AG04449 (cell line): ENCODE measurements around the gene UBE4A.

ENCODE experiments used
- CTCF ChIA-PET: fragments of 350-600 bp; formaldehyde crosslinking; extraction: SDS; loops from one replicate; lab custom pipeline; 2021; ENCODE audit warnings: antibody characterized with exemption; lab: Yijun Ruan, JAX
- POLR2A ChIA-PET: fragments of 400-600, 350-600 bp; formaldehyde crosslinking; extraction: SDS; loops from one replicate; lab custom pipeline; 2020; ENCODE audit warnings: antibody characterized with exemption, inconsistent platforms; lab: Yijun Ruan, JAX
- DNase-seq: peaks from one replicate; pipeline ENCODE4 v3.0.0-alpha.2; 2010; ENCODE audit warnings: low read depth, low spot score
- H3K4me3 ChIP-seq: 2 replicates; pipeline ENCODE4 v1.5.1; 2011; ENCODE audit warnings: low read depth, mild to moderate bottlenecking, control low read depth, low read length
- TF ChIP-seq, protein P1 (sequence below): IDR thresholded peaks from one replicate; pipeline ENCODE4 v1.5.1; 2011; ENCODE audit warnings: mild to moderate bottlenecking, moderate library complexity, low read length, control low read depth, inconsistent platforms; ENCODE audit not compliant: insufficient read depth; ENCODE audit errors: missing control alignments

Gene UBE4A

DNA sequence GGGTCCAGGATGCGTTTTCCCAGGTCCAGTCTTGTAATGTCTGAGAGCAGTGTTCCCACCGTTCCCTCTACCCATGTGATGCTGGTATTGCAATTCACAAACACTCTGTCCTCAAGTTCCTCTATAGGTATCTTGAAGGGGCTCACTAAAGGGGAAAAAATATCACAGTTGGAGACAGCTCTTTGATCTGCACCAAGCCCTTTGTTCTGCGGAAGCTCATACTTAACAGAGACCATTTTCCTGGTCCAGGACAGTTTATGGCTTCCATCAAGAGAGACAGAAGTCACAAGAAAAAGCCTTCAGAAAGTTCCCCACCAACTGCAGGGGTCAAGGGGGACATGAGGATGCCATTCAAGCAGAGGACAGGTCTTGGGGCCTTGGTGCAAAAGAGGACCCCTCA lies 19.0 kb upstream of the UBE4A start:
- POLR2A ChIA-PET: no interaction called here
- TF ChIP-seq, protein P1, sequence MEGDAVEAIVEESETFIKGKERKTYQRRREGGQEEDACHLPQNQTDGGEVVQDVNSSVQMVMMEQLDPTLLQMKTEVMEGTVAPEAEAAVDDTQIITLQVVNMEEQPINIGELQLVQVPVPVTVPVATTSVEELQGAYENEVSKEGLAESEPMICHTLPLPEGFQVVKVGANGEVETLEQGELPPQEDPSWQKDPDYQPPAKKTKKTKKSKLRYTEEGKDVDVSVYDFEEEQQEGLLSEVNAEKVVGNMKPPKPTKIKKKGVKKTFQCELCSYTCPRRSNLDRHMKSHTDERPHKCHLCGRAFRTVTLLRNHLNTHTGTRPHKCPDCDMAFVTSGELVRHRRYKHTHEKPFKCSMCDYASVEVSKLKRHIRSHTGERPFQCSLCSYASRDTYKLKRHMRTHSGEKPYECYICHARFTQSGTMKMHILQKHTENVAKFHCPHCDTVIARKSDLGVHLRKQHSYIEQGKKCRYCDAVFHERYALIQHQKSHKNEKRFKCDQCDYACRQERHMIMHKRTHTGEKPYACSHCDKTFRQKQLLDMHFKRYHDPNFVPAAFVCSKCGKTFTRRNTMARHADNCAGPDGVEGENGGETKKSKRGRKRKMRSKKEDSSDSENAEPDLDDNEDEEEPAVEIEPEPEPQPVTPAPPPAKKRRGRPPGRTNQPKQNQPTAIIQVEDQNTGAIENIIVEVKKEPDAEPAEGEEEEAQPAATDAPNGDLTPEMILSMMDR: no peak
- CTCF ChIA-PET: interaction anchor here (1.0 to 2.3 kb wide), 3 partner anchors 12 to 141 kb away, joined by 3 to 9 read pairs (median 8); no protein-coding TSS in a partner anchor
- DNase-seq: no peak
- H3K4me3 ChIP-seq: no peak overlapping the region

DNA sequence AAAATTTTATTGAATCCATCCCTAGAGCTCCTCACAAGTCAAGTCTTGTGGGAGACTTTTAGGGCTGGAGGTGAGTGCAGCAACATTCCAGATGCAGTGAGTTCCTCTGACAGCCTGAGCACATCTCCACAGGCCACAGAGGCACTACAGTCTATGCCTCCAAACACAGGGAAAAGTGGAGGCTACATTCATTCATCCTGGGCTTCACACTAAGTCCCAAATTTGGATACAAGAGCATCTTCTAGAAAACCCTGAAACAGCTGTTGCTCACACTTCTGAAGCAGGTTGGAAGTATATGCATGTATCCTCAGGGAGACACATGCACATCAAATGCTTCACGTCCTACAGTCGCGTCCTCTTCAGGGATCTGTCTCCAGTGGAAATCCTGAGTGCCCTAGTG lies 18.1 kb upstream of the UBE4A start:
- no peak for DNase-seq
- no peak overlapping the region for H3K4me3 ChIP-seq
- ChIA-PET CTCF (interaction anchor here (1.0 to 2.3 kb wide), 2 partner anchors 12 to 142 kb away, joined by 3 to 9 read pairs; no protein-coding TSS in a partner anchor), POLR2A (no interaction called here)
- TF ChIP-seq, protein P1: no peak

DNA sequence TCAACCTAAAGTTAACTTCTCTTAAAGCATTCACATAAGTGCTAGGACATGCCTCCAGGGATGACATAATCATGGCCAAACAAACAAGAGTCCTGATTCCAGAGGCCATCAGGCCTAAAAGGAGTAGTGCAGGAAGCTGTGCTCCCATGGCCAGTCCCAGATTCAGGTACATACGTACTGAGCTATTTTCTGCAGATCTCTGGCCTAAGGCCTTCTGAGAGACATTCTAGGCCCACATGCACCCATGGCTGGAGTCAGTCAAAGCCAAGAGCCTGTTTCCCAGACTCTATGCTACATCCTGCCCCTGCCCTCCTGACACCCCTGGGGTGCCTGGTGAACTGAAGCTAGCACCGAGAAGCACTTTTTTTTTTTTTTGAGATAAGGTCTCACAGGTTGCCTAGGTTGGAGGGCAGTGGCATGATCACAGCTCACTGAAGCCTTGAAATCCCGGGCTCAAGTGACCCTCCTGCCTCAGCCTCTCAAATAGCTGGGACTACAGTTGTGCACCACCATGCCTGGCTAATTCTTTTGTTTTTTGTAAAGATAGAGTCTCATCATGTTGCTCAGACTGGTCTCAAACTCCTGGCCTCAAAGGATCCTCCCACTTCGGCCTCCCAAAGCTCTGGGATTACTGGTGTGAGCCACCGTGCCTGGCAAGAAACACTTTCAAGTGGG lies 17.4 kb upstream of the UBE4A start:
- DNase-seq: no peak
- no peak overlapping the region for H3K4me3 ChIP-seq
- ChIA-PET CTCF (interaction anchor here (2.3 kb wide), 1 partner anchor 11 kb away, joined by 9 read pairs; no protein-coding TSS in a partner anchor), POLR2A (no interaction called here)
- TF ChIP-seq, protein P1: no peak

DNA sequence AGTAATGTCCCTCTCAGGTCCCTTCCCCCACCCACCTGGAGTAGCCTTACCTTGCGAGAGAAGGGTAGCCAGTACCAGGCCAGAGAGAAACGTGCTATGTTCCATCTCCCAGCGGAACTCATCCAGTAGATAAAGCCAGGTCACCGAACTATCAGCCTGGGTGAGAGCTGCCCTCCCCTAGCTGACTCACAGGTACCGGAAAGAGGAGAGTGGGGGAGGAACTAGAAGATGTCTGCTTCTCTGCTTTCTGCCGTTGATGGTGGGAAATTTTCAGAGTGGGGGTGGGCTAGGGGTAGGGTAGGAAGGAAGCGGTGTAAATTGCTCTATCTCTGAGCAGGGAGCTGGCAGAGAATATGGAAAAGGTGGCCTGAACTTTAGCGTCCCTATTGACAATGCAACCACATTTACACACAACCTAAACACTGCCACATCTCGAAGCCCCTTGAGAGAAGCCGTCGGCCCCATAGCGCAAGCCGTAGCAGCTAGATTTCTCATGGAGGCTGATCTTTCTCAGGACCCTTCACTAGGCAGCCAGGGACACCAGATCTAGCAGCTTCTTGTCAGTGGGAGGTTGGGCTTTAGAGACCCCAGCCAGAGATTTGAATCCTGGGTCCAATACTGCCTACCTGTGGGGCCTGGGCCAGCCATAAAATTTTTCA lies 16.8 kb upstream of the UBE4A start, which contains the start of gene CD3D:
Gene CD3D (minus strand): TSS at position 203 of the 659 bp plus-strand sequence. CDS start 98 bp downstream, at position 105.
- CTCF ChIA-PET: interaction anchor here (2.3 kb wide), 1 partner anchor 10 kb away, joined by 9 read pairs; no protein-coding TSS in a partner anchor
- no peak within 1 kb of the TSS for H3K4me3 ChIP-seq
- TF ChIP-seq, protein P1: no peak
- no peak for DNase-seq
- POLR2A ChIA-PET: no interaction called here

DNA sequence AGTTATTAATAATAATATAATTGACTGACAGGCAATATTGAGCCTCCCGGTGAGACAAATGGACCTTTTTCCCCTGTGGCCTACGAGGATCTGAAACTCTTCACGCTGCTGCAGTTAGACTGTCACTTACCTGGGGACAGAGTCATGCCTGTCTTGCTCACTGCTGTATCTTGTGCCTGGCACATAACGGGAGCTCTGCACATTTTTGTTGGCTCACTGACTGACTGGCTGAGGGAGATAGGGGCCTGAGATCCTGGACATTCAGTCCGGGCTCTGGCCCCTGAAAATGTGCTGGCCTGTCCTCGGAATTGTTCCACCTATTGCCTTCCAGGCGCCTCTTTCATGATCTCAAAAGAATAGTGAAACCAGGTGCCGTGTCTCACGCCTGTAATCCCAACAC lies 16.2 kb upstream of the UBE4A start:
- DNase-seq: no peak
- ChIA-PET CTCF (no interaction called here), POLR2A (no interaction called here)
- TF ChIP-seq, protein P1: no peak
- no peak overlapping the region for H3K4me3 ChIP-seq

DNA sequence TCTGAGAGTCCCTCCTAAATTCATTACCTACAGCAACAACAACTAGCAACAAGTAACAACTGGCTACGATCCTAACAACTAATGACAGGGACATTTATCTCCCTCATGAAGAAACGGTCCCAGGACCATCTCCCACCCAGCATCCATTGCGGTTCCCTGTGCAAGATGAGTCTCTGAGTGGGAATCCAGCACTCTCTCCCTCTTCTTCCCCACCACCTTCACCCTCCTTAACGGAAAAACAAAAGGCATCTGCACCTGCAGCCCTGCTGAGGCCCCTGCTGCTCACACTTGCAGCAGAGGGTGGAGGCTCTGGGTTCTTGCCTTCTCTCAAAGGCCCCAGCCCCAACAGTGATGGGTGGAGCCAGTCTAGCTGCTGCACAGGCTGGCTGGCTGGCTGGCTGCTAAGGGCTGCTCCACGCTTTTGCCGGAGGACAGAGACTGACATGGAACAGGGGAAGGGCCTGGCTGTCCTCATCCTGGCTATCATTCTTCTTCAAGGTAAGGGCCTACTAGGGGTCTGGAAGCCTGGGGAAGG lies 15.4 kb upstream of the UBE4A start, which contains the start of gene CD3G:
Gene CD3G (plus strand): TSS at position 364 of the 535 bp plus-strand sequence. CDS start 80 bp downstream, at position 444.
- POLR2A ChIA-PET: no interaction called here
- TF ChIP-seq, protein P1: no peak
- H3K4me3 ChIP-seq: no peak within 1 kb of the TSS
- DNase-seq: no peak
- CTCF ChIA-PET: interaction anchor here (2.5 kb wide), 1 partner anchor 145 kb away, joined by 11 read pairs; no protein-coding TSS in a partner anchor
